ENCODE data around the gene ZIC3.

ZIC3 gene

GRCh38 chrX:137565318-137565904 is 516 bp upstream of the ZIC3 start:
- Histone ChIP-seq H3K27me3 (ENCODE audit: insufficient read depth, low read length) (peaks cover 28% of the 10 kb centered on the region), H2AFZ (ENCODE audit: low read depth, low read length) (peak overlapping the region; percentile 68), H3K4me3 (ENCODE audit: low read length) (peak overlapping the region; percentile 61), H3K4me1 (ENCODE audit: insufficient read depth, low read length) (peaks cover 2% of the 10 kb centered on the region), H3K36me3 (ENCODE audit: insufficient read depth, low read length) (no peaks in the 10 kb centered on the region), H3K9me3 (ENCODE audit: low read length) (no peaks in the 10 kb centered on the region)

- Histone ChIP-seq H3K9me3 (ENCODE audit: low read length) (no peaks in the 10 kb centered on the region), H3K4me1 (ENCODE audit: insufficient read depth, low read length) (peaks cover 2% of the 10 kb centered on the region), H3K36me3 (ENCODE audit: insufficient read depth, low read length) (no peaks in the 10 kb centered on the region), H3K4me3 (ENCODE audit: low read length) (peak overlapping the region; percentile 45), H2AFZ (ENCODE audit: low read depth, low read length) (no peak overlapping the region), H3K27me3 (ENCODE audit: insufficient read depth, low read length) (peaks cover 23% of the 10 kb centered on the region)
Observed at GRCh38 chrX:137566746-137567679, 1.1 kb downstream of the ZIC3 start.

- Histone ChIP-seq H3K9me3 (ENCODE audit: low read length) (no peaks in the 10 kb centered on the region), H3K4me3 (ENCODE audit: low read length) (peak overlapping the region; percentile 45), H2AFZ (ENCODE audit: low read depth, low read length) (no peak overlapping the region), H3K36me3 (ENCODE audit: insufficient read depth, low read length) (no peaks in the 10 kb centered on the region), H3K27me3 (ENCODE audit: insufficient read depth, low read length) (peaks cover 18% of the 10 kb centered on the region), H3K4me1 (ENCODE audit: insufficient read depth, low read length) (peaks cover 2% of the 10 kb centered on the region)
Observed at GRCh38 chrX:137567682-137568232, 1.8 kb downstream of the ZIC3 start.

GRCh38 chrX:137568741-137569469 is 3.0 kb downstream of the ZIC3 start:
- H3K9me3 ChIP-seq (ENCODE audit: low read length) = no peaks in the 10 kb centered on the region
- no peak overlapping the region for H2AFZ ChIP-seq (ENCODE audit: low read depth, low read length)
- peaks cover 12% of the 10 kb centered on the region for H3K27me3 ChIP-seq (ENCODE audit: insufficient read depth, low read length)
- peak overlapping the region; percentile 45 for H3K4me3 ChIP-seq (ENCODE audit: low read length)
- H3K36me3 ChIP-seq (ENCODE audit: insufficient read depth, low read length) = no peaks in the 10 kb centered on the region
- H3K4me1 ChIP-seq (ENCODE audit: insufficient read depth, low read length) = peaks cover 4% of the 10 kb centered on the region

- Histone ChIP-seq H2AFZ (ENCODE audit: low read depth, low read length) (no peak overlapping the region), H3K36me3 (ENCODE audit: insufficient read depth, low read length) (no peaks in the 10 kb centered on the region), H3K4me1 (ENCODE audit: insufficient read depth, low read length) (peaks cover 4% of the 10 kb centered on the region), H3K9me3 (ENCODE audit: low read length) (no peaks in the 10 kb centered on the region), H3K27me3 (ENCODE audit: insufficient read depth, low read length) (peaks cover 9% of the 10 kb centered on the region), H3K4me3 (ENCODE audit: low read length) (peak overlapping the region; percentile 45)
Observed at GRCh38 chrX:137569470-137569891, 3.6 kb downstream of the ZIC3 start.

- H3K27me3 ChIP-seq (ENCODE audit: insufficient read depth, low read length) = peaks cover 3% of the 10 kb centered on the region
Observed at GRCh38 chrX:137573324-137574101, 7.6 kb downstream of the ZIC3 start.

GRCh38 chrX:137574102-137574783 is 8.3 kb downstream of the ZIC3 start:
- Histone ChIP-seq H3K36me3 (ENCODE audit: insufficient read depth, low read length) (no peaks in the 10 kb centered on the region), H3K4me3 (ENCODE audit: low read length) (peak overlapping the region; percentile 44), H2AFZ (ENCODE audit: low read depth, low read length) (no peak overlapping the region), H3K9me3 (ENCODE audit: low read length) (no peaks in the 10 kb centered on the region), H3K27me3 (ENCODE audit: insufficient read depth, low read length) (peaks cover 3% of the 10 kb centered on the region), H3K4me1 (ENCODE audit: insufficient read depth, low read length) (peaks cover 7% of the 10 kb centered on the region)

More at GRCh38 chrX:137573324-137574101, 7.6 kb downstream of the ZIC3 start:
- no peak overlapping the region for H2AFZ ChIP-seq (ENCODE audit: low read depth, low read length)
- peak overlapping the region; percentile 44 for H3K4me3 ChIP-seq (ENCODE audit: low read length)
- H3K9me3 ChIP-seq (ENCODE audit: low read length) = no peaks in the 10 kb centered on the region
- H3K4me1 ChIP-seq (ENCODE audit: insufficient read depth, low read length) = peaks cover 7% of the 10 kb centered on the region
- H3K36me3 ChIP-seq (ENCODE audit: insufficient read depth, low read length) = no peaks in the 10 kb centered on the region

- peaks cover 3% of the 10 kb centered on the region for H3K27me3 ChIP-seq (ENCODE audit: insufficient read depth, low read length)
- no peaks in the 10 kb centered on the region for H3K9me3 ChIP-seq (ENCODE audit: low read length)
- peaks cover 7% of the 10 kb centered on the region for H3K4me1 ChIP-seq (ENCODE audit: insufficient read depth, low read length)
- no peak overlapping the region for H2AFZ ChIP-seq (ENCODE audit: low read depth, low read length)
- peak overlapping the region; percentile 44 for H3K4me3 ChIP-seq (ENCODE audit: low read length)
- H3K36me3 ChIP-seq (ENCODE audit: insufficient read depth, low read length) = no peaks in the 10 kb centered on the region
Observed at GRCh38 chrX:137574784-137575293, 8.9 kb downstream of the ZIC3 start.

GRCh38 chrX:137575596-137576255 is 9.8 kb downstream of the ZIC3 start:
- Histone ChIP-seq H3K4me1 (ENCODE audit: insufficient read depth, low read length) (peaks cover 7% of the 10 kb centered on the region), H3K36me3 (ENCODE audit: insufficient read depth, low read length) (no peaks in the 10 kb centered on the region), H3K4me3 (ENCODE audit: low read length) (peak overlapping the region; percentile 44), H3K27me3 (ENCODE audit: insufficient read depth, low read length) (no peaks in the 10 kb centered on the region), H2AFZ (ENCODE audit: low read depth, low read length) (no peak overlapping the region), H3K9me3 (ENCODE audit: low read length) (no peaks in the 10 kb centered on the region)

GRCh38 chrX:137587151-137587550 is 21.2 kb downstream of the ZIC3 start:
- Histone ChIP-seq H3K27me3 (ENCODE audit: insufficient read depth, low read length) (no peaks in the 10 kb centered on the region), H3K4me3 (ENCODE audit: low read length) (no peak overlapping the region), H3K4me1 (ENCODE audit: insufficient read depth, low read length) (no peaks in the 10 kb centered on the region), H3K9me3 (ENCODE audit: low read length) (no peaks in the 10 kb centered on the region), H2AFZ (ENCODE audit: low read depth, low read length) (no peak overlapping the region), H3K36me3 (ENCODE audit: insufficient read depth, low read length) (no peaks in the 10 kb centered on the region)

- Histone ChIP-seq H3K4me3 (ENCODE audit: low read length) (no peak overlapping the region), H3K9me3 (ENCODE audit: low read length) (no peaks in the 10 kb centered on the region), H3K4me1 (ENCODE audit: insufficient read depth, low read length) (no peaks in the 10 kb centered on the region), H3K36me3 (ENCODE audit: insufficient read depth, low read length) (no peaks in the 10 kb centered on the region), H3K27me3 (ENCODE audit: insufficient read depth, low read length) (no peaks in the 10 kb centered on the region), H2AFZ (ENCODE audit: low read depth, low read length) (no peak overlapping the region)
Observed at GRCh38 chrX:137600769-137601168, 34.8 kb downstream of the ZIC3 start.
